Measurements from ENCODE around the gene HIVEP3. TPM values are rescaled to one million over a fixed set of nuclear protein-coding genes. Genes with fewer than 3 reads are reported as not detected.
A peak's percentile ranks its signal among the peaks of the same experiment; 100 is the strongest.

The HIVEP3 gene
- polyA plus RNA-seq, 1 of the 3 experiments (the other 2 are of a cell fraction) = 6.4 TPM

DNA sequence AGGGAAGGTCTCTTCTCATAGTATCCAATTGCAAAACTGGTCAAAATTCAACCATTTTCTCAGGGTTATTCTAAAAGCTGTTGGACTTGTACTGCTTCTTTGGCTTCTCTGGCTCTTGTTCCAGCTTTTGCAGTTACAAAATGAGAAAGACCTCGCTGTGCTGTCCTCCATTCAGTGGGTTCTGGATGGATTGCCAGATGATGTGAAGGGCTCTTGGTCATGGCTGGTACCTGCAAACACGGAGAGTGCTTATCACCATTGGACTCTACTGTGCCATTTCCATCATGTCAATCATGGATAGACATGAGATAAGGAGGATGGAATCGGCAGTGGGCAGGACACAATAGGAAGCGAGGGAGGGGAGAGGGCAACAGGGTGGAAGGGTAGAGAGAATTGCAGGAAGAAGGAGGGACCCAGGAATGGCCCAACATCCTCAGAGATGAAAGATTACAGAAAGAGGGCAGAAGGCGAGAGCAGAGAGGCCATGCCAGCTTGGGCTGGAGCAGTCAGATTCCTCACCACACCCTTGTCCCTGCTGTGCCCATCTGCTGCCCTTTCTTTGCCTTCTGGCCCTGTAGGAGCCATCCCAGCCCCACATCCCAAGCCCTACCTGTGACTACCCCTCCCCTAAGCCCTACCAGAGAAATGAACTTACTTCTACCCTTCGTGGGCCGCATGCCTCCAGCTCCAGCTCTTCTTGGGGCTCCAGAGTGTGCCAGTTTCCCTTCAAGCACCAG lies 70.3 kb downstream of the HIVEP3 start:
- DNase-seq = no peak
- H4K20me1 ChIP-seq (ENCODE audit: insufficient read depth) = no peaks in the 10 kb centered on the region
- H3K27ac ChIP-seq (ENCODE audit: low read depth in 2 of 2, low read length in 1 of 2) = no peak overlapping the region
- POLR2A ChIA-PET = no interaction called here
- H3K79me2 ChIP-seq (ENCODE audit: insufficient read depth) = 0 out of 2 replicates have a peak, but pooled peaks cover 4% of the 10 kb centered on the region
- no peaks in the 10 kb centered on the region for H3K9me2 ChIP-seq
- H3K4me1 ChIP-seq (ENCODE audit: control insufficient read depth in 1 of 2, insufficient read depth in 2 of 2, low read depth in 1 of 2, low read length in 1 of 2) = peaks cover 0 to 31% of the 10 kb centered on the region in 2 experiments; a peak in 2 of 4 replicates
- H3K4me3 ChIP-seq (ENCODE audit: low read depth in 2 of 2, low read length in 1 of 2) = no peak overlapping the region
- TF ChIP-seq RFX5 (IDR thresholded peaks at IDR 0.05; ENCODE audit: low read length) (no peak), NFIC (IDR thresholded peaks at IDR 0.05; ENCODE audit: borderline replicate concordance) (no peak), GATA2 (CRISPR knock-in tag; IDR thresholded peaks at IDR 0.05) (no peak), RCOR1 (IDR thresholded peaks at IDR 0.05; ENCODE audit: low read length) (no peak)
- TF ChIP-seq, protein P1, sequence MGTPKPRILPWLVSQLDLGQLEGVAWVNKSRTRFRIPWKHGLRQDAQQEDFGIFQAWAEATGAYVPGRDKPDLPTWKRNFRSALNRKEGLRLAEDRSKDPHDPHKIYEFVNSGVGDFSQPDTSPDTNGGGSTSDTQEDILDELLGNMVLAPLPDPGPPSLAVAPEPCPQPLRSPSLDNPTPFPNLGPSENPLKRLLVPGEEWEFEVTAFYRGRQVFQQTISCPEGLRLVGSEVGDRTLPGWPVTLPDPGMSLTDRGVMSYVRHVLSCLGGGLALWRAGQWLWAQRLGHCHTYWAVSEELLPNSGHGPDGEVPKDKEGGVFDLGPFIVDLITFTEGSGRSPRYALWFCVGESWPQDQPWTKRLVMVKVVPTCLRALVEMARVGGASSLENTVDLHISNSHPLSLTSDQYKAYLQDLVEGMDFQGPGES (IDR thresholded peaks at IDR 0.05; ENCODE audit: low read depth, low read length) = no peak
- TF ChIP-seq, protein P2, sequence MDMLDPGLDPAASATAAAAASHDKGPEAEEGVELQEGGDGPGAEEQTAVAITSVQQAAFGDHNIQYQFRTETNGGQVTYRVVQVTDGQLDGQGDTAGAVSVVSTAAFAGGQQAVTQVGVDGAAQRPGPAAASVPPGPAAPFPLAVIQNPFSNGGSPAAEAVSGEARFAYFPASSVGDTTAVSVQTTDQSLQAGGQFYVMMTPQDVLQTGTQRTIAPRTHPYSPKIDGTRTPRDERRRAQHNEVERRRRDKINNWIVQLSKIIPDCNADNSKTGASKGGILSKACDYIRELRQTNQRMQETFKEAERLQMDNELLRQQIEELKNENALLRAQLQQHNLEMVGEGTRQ (IDR thresholded peaks at IDR 0.05; ENCODE audit: borderline replicate concordance, low read depth, low read length) = no peak
- no peak overlapping the region for H3K4me2 ChIP-seq
- no peak overlapping the region for H3K9ac ChIP-seq
- no peaks in the 10 kb centered on the region for H3K36me3 ChIP-seq (replicated peaks in 1 of 2; ENCODE audit: control insufficient read depth in 1 of 2, insufficient read depth in 2 of 2, low read length in 1 of 2)
- CTCF ChIA-PET = no interaction called here
- no peaks in the 10 kb centered on the region for H3K9me3 ChIP-seq
- no peak overlapping the region for H2AFZ ChIP-seq (ENCODE audit: low read depth)
- H3F3A ChIP-seq (replicated peaks; ENCODE audit: insufficient read depth) = peaks cover 16% of the 10 kb centered on the region
- 86% methylated on average over 6 of the region's 7 CpGs for WGBS (ENCODE audit: low lambda C conversion rate)
- H3K27me3 ChIP-seq (ENCODE audit: insufficient read depth) = no peaks in the 10 kb centered on the region

DNA sequence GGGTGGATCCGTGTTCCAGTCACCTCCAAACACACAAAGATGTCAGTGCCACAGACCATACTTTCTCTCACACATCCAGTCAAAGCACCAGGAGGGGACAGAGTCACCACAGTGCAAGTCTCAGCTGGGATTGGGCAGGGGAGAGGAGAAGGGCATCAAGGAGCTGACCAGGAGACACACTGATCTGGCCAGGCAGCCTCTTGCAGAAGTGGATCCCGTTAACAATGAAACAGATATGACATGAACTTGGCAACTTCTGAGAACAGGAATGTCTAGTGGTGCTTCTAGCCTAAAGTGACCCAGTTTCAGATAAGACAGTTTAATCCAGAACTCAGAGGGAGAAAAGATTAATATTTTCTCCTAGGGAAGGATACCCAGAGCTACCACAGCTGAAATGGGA lies 71.0 kb downstream of the HIVEP3 start:
- Histone ChIP-seq H3K4me3 (ENCODE audit: low read depth in 2 of 2, low read length in 1 of 2) (no peak overlapping the region), H4K20me1 (ENCODE audit: insufficient read depth) (no peaks in the 10 kb centered on the region), H3K9ac (no peak overlapping the region), H3K4me1 (ENCODE audit: control insufficient read depth in 1 of 2, insufficient read depth in 2 of 2, low read depth in 1 of 2, low read length in 1 of 2) (peaks cover 3 to 36% of the 10 kb centered on the region in 2 experiments; a peak in 3 of 4 replicates), H3K9me2 (no peaks in the 10 kb centered on the region), H3K27me3 (ENCODE audit: insufficient read depth) (no peaks in the 10 kb centered on the region), H3K27ac (ENCODE audit: low read depth in 2 of 2, low read length in 1 of 2) (peak overlapping the region in 1 of 2 experiments; percentile 68; a peak in 2 of 4 replicates), H3K9me3 (no peaks in the 10 kb centered on the region), H3K4me2 (no peak overlapping the region), H2AFZ (ENCODE audit: low read depth) (no peak overlapping the region), H3K36me3 (replicated peaks in 1 of 2; ENCODE audit: control insufficient read depth in 1 of 2, insufficient read depth in 2 of 2, low read length in 1 of 2) (no peaks in the 10 kb centered on the region), H3K79me2 (ENCODE audit: insufficient read depth) (0 out of 2 replicates have a peak, but pooled peaks cover 4% of the 10 kb centered on the region), H3F3A (replicated peaks; ENCODE audit: insufficient read depth) (peaks cover 22% of the 10 kb centered on the region)
- ChIA-PET CTCF (no interaction called here), POLR2A (no interaction called here)
- DNase-seq = no peak
- TF ChIP-seq CHD2 (IDR thresholded peaks at IDR 0.05; ENCODE audit: low read length, partially characterized antibody) (no peak), ELF1 (IDR thresholded peaks at IDR 0.05) (no peak), MEF2A (IDR thresholded peaks at IDR 0.05; ENCODE audit: borderline replicate concordance, low read depth) (no peak), NFIC (IDR thresholded peaks at IDR 0.05; ENCODE audit: borderline replicate concordance) (no peak), TEAD4 (IDR thresholded peaks at IDR 0.05; ENCODE audit: borderline replicate concordance, insufficient read depth) (no peak), RCOR1 (IDR thresholded peaks at IDR 0.05; ENCODE audit: low read length) (no peak), GABPA (IDR thresholded peaks at IDR 0.05; ENCODE audit: low read depth) (no peak), FOXJ3 (CRISPR knock-in tag; IDR thresholded peaks at IDR 0.05) (no peak), YY1 (IDR thresholded peaks at IDR 0.05; ENCODE audit: low read depth) (no peak)
- TF ChIP-seq, protein P3, sequence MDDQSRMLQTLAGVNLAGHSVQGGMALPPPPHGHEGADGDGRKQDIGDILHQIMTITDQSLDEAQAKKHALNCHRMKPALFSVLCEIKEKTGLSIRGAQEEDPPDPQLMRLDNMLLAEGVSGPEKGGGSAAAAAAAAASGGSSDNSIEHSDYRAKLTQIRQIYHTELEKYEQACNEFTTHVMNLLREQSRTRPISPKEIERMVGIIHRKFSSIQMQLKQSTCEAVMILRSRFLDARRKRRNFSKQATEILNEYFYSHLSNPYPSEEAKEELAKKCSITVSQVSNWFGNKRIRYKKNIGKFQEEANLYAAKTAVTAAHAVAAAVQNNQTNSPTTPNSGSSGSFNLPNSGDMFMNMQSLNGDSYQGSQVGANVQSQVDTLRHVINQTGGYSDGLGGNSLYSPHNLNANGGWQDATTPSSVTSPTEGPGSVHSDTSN (IDR thresholded peaks at IDR 0.05) = no peak
- TF ChIP-seq, protein P4, sequence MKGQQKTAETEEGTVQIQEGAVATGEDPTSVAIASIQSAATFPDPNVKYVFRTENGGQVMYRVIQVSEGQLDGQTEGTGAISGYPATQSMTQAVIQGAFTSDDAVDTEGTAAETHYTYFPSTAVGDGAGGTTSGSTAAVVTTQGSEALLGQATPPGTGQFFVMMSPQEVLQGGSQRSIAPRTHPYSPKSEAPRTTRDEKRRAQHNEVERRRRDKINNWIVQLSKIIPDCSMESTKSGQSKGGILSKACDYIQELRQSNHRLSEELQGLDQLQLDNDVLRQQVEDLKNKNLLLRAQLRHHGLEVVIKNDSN (IDR thresholded peaks at IDR 0.05; ENCODE audit: borderline replicate concordance, low read depth) = no peak
- TF ChIP-seq, protein P2 (IDR thresholded peaks at IDR 0.05; ENCODE audit: borderline replicate concordance, low read depth, low read length) = no peak
- TF ChIP-seq, protein P5, sequence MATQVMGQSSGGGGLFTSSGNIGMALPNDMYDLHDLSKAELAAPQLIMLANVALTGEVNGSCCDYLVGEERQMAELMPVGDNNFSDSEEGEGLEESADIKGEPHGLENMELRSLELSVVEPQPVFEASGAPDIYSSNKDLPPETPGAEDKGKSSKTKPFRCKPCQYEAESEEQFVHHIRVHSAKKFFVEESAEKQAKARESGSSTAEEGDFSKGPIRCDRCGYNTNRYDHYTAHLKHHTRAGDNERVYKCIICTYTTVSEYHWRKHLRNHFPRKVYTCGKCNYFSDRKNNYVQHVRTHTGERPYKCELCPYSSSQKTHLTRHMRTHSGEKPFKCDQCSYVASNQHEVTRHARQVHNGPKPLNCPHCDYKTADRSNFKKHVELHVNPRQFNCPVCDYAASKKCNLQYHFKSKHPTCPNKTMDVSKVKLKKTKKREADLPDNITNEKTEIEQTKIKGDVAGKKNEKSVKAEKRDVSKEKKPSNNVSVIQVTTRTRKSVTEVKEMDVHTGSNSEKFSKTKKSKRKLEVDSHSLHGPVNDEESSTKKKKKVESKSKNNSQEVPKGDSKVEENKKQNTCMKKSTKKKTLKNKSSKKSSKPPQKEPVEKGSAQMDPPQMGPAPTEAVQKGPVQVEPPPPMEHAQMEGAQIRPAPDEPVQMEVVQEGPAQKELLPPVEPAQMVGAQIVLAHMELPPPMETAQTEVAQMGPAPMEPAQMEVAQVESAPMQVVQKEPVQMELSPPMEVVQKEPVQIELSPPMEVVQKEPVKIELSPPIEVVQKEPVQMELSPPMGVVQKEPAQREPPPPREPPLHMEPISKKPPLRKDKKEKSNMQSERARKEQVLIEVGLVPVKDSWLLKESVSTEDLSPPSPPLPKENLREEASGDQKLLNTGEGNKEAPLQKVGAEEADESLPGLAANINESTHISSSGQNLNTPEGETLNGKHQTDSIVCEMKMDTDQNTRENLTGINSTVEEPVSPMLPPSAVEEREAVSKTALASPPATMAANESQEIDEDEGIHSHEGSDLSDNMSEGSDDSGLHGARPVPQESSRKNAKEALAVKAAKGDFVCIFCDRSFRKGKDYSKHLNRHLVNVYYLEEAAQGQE (IDR thresholded peaks at IDR 0.05; ENCODE audit: low read depth, low read length) = no peak
- 76% methylated on average over 2 of the region's 2 CpGs for WGBS (ENCODE audit: low lambda C conversion rate)
